Testis (tissue), 2 donors: ENCODE results near the gene REV1.

Source experiments
- CTCF ChIP-seq, 3 experiments: fragments of 450-650 bp in 2 of 3; fragments of 200-600 bp in 1 of 3; sonication (generic) in 1 of 3; IDR thresholded peaks; one replicate each; pipeline ENCODE4 v1.5.1; 2016 to 2019; ENCODE audit warnings: antibody characterized with exemption in 3 of 3, mild to moderate bottlenecking in 2 of 3, moderate library complexity in 1 of 3
- POLR2A ChIP-seq: fragments of 450-650 bp; IDR thresholded peaks from one replicate; pipeline ENCODE4 v1.6.1; 2017; ENCODE audit warnings: antibody characterized with exemption, mild to moderate bottlenecking, moderate library complexity

- TF ChIP-seq CTCF (IDR thresholded peaks at IDR 0.05), result no peak
- TF ChIP-seq POLR2A, result no peak
These were observed 22.4 kb upstream of the REV1 start for GRCh38 chr2:99512181-99512591.
